ENCODE data around the gene MYD88.

Gene MYD88

DNA sequence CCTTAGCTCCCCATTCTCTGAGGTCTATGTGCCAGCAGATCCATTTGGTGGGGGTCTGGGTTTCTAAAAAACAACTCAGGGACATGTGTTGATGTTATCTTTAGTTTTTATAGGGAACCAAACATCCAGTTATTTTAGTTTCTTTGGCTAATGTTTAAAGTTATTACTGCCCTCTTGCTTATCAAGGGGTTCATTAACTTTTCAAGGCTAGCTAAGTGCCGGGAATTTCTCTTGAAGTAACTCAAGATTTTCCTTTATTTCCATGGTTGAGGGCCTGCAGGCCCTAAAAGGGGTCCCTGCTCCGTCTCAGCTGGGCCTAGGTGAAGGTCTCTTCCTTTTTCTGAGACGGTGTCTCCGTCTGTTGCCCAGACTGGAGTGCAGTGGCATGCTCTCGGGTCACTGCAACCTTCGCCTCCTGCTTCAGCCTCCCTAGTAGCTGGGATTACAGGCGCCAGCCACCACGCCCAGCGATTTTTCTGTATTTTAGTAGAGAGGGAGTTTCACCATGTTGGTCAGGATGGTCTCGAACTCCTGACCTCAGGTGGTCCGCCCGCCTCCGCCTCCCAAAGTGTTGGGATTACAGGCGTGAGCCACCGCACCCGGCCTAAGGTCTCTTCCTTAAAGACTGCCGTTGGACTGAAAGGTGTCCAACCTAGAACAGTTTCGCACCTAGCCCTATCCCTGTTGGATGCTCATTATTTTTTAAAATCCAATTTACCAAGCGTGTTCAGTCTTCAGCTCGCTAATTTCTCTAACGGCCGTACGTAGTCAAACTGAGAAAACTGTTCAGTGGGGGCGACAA lies 25.6 kb downstream of the MYD88 start:
- H3K4me3 ChIP-seq (ENCODE audit: low read depth, low read length): peak overlapping the region; percentile 85

DNA sequence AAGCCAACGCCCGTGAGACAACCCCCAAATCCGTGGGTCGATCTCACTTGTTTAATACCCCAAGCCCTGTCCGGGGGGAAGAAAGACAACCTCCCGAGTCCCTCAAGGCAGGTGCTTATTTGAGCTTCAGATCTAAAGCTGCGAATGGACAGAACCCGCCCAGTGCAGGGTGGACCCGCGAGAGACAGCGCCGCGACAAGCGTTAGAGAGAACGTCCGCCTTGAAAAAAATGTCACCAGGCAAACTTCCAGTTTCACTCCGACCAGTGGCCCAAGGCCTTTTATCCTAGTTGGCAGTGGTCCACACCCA lies 26.1 kb downstream of the MYD88 start:
- peak overlapping the region; percentile 85 for H3K4me3 ChIP-seq (ENCODE audit: low read depth, low read length)

DNA sequence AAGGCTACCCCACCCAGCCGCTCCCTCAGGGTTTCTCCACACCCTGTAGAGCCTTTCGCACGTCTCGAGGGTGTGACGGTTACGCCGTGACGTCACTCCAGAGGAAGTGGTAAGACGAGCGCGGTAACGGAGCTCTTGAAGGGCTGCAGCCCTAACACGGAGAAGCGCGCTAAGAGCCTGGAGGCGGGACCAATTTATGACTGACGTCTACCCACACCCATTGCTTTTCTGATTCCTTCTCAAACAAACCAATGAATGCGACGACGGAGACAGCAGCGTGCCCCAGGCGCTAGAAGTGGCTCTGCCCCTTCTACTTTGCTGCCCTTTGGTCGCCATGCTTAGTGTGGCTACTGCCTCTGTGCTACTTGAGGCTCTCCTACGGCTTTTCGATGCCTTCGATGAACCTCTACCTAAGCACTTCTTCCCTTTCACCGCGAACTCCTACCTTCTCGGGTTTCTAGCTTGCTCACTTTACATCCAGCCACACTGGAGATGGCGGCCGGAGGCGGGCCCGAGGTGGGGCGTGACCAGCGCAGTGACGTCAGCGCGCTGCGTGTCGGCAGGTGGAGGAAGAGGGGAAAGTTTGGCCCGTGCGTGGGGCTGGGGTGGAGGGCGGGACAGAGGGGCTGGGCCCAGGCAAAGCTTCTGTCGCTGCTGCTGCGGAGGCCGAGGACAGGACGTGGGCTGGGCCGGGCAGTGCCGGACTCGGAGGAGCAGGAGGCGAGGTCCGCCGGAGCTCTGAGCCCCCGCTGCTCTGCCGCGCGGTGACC lies 26.7 kb downstream of the MYD88 start, which contains the start of gene OXSR1:
OXSR1 (plus strand) TSS at position 586 of the 770 bp plus-strand sequence. CDS start 340 bp downstream, outside the sequence.
- peak within 1 kb of the TSS; percentile 85 for H3K4me3 ChIP-seq (ENCODE audit: low read depth, low read length)

DNA sequence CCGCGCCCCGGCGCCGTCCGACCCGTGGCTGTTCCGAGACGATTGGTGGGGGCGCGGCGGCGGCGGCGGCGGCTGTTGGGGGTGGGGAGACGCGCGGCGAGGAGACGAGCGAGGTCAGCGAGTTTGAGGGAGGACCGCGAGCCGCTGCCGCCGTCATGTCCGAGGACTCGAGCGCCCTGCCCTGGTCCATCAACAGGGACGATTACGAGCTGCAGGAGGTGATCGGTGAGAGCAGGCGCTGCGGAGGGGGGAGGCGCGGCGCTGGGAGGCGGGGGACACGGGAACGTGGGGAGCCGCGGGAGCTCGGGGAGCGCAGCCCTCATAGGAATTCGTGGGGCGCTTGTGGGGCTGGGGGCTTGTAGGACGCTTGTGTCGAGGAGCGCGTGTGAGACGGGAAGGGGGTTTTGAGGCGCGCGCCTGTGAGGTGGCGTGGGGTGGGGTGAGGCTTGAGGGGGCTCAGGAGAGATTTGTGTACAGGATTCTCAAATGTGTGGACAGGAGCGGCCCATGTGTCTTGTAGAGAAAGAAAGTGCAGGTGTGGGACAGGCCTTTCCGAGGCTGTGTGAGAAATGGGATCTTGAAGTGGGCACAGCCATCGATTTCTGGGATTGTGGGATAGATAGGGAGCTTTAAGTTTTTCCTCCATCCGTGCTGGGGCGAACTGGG lies 27.4 kb downstream of the MYD88 start:
- peak overlapping the region; percentile 85 for H3K4me3 ChIP-seq (ENCODE audit: low read depth, low read length)

DNA sequence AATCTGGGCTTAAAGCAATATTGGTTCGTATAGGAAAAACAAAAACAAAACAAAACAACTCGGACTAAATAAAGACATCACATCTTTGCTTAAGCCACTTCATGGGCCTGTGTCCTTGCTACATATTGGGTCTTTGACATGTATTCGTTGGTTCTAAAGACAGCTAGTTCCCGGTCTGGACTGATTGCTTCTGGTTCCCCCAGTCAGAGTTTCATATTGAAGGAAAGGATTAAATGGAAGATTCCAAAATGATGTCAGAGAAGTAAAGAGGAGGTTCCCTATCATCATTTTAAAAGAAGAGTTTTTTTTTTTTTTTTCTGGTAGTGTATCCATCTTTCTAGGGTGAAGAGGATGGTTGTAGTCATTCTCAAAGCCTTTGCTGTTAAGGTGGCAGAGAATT lies 29.1 kb downstream of the MYD88 start:
- H3K4me3 ChIP-seq (ENCODE audit: low read depth, low read length): no peak overlapping the region

DNA sequence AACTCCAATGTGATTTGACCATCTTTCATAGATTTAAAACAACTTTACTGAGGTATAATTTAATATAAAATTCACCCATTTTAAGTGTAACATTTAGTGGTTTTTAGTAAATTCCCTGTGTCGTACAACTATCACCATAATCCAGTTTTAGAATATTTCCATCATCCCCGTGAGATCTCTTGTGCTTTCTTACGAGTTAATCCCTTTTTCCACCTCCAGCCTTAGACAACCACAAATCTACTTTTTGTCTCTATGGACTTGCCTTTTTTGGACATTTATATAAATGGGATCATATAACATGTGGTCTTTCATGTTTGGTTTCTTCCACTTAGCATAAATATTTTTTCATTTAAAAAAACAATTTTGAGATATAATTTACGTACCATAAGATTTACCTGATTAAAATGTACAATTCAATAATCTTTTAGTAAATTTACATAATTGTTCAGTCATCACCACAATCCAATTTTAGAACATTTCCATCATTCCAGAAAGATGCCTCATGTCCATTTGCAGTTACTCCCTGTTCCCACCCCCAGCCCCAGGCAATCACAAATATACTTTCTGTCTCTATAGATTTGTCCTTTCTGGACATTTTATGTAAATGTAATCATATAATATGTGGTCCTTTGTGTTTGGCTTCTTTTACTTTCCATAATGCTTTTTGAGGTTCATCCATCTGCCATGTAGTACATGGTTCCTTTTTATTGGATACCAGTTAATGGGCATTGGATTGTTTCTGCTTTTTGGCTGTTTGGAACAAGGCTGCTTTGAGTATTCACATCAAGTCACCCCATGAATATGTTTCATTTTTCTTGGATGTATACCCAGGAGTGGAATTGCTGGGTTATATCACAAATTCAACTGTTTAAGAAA lies 29.9 kb downstream of the MYD88 start:
- no peak overlapping the region for H3K4me3 ChIP-seq (ENCODE audit: low read depth, low read length)

DNA sequence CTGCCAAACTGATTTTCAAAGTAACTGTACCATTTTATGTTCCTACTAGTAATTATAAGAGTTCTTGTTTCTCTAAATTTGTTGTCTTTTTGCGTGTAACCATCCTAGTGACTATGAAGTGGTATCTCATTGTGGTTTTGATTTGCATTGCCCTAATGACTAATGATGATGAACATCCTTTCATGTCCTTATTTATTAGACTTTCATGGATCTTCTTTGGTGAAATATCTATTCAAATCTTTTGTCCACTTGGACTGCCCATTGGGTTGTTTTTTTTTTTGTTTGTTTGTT lies 30.5 kb downstream of the MYD88 start:
- H3K4me3 ChIP-seq (ENCODE audit: low read depth, low read length): no peak overlapping the region

DNA sequence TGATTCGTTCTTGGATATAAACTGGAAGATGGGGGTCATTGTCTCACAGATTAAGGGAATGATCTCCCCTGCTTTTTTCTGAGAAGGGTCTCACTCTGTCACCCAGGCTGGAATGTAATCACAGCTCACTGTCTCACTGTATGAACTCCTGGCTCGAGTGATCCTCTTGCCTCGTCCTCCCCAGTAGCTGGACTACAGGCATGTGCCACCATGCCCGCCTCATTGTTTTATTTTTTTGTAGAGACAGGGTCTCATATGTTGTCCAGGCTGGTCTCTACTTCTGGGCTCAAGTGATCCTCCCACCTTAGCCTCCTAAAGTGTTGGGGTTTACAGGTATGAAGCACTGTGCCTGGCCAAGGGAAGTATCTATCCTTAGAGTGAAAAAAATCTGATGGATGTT lies 32.3 kb downstream of the MYD88 start:
- H3K4me3 ChIP-seq (ENCODE audit: low read depth, low read length): no peak overlapping the region

DNA sequence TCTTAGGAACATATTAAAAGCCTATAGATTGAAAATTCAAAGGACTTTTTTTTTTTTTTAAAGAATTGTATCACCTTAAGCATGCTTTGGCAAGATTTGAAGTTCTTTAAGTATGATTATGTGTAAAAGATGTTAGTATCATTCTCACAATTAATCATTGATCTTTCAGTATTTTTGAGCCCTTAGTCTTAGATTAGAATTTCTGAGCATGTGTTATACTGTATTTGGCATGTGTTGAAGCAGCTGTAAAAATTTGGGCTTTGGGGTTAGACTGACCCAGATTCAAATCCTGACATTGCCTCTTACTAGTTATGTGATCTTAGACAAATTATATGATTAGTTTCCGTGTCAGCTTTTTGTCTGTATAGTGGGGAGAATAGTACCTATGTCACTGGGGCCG lies 33.2 kb downstream of the MYD88 start:
- no peak overlapping the region for H3K4me3 ChIP-seq (ENCODE audit: low read depth, low read length)

DNA sequence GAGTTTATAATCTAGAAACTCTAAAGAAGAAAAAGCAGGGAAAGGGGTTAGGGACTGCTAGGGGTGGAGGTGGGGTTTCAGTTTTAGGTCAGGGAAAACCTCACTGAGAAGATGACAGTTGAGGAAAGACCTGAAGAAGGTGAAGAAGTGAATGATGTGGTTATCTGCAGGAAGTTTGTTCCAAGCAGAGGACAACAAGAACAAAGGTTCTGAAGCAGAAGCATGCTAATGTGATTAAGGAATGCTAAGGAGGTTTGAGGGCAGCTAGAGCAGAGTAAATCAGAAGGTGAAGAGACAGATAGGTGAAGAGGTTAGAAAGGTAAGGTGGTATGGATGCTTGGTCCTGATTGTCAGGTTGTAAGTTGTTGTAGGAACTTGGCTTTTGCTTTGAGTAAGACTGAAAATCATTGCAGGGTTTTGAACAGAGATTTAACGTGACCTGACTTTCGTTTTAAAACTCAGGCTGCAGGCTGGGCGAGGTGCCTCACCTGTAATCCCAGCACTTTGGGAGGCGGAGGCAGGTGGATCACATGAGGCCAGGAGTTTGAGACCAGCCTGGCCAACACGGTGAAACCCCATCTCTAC lies 35.5 kb downstream of the MYD88 start:
- no peak overlapping the region for H3K4me3 ChIP-seq (ENCODE audit: low read depth, low read length)

DNA sequence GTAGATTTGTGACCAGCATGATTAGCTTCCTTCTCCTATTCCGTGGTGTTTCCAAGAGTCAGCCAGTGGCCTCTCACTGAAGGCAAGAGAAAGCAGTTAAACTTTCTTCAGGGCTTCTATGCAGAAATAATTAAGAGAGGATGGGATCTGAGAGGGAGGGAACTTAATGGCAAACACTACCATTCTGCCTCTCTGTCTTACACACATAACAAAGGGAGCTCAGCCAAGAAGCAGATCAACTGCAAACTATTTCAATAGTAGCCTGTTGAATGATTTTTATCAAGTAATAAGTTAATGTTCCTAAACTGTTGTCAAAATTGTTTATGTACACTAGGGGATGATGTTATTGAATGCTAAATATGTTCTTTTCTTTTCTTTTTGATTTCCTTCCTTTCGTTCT lies 38.7 kb downstream of the MYD88 start:
- no peak overlapping the region for H3K4me3 ChIP-seq (ENCODE audit: low read depth, low read length)

DNA sequence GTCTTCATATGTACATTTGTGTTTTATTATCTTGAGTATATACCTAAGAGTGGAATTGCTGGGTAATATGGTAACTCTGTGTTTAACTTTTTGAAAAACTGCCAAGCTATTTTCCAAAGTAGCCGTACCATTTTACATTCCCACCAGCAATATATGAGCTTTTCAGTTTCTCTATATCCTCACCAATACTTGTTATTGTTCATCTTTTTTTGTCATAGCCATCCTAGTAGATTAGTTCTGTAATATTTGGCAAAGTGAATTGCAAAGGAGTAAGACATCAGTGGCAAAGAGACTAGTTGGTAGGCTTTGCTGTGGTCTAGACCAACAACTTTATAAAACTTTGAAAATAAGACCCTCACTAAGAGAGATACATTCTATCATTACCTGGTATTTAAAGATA lies 48.3 kb downstream of the MYD88 start:
- H3K4me3 ChIP-seq (ENCODE audit: low read depth, low read length): no peak overlapping the region

DNA sequence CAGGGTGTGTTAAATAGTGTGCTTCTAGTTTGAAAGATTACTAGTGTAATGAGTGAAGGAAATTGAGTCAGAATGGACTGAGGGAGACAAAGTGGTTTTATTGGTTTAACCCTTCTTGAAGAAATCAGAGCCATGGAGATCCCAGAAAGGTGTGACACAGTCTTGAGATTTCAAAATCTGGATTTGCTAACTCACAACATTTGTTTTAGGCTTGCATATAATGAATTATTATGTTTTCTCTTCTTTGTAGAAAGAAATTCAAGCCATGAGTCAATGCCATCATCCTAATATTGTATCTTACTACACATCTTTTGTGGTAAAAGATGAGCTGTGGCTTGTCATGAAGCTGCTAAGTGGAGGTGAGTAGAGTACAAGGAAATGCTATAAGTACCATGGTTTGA lies 52.0 kb downstream of the MYD88 start:
- no peak overlapping the region for H3K4me3 ChIP-seq (ENCODE audit: low read depth, low read length)
